ENCODE measurements around the gene PLCH2. TPM values are rescaled to one million over a fixed set of nuclear protein-coding genes. Genes with fewer than 3 reads are reported as not detected.
A peak's percentile ranks its signal among the peaks of the same experiment; 100 is the strongest.

PLCH2 gene
- total and polyA plus RNA-seq, 2 of the 13 experiments (the other 11 are each of a cell fraction or from before 2014, with no cell fraction given), result 0.15 to 0.67 TPM

DNA sequence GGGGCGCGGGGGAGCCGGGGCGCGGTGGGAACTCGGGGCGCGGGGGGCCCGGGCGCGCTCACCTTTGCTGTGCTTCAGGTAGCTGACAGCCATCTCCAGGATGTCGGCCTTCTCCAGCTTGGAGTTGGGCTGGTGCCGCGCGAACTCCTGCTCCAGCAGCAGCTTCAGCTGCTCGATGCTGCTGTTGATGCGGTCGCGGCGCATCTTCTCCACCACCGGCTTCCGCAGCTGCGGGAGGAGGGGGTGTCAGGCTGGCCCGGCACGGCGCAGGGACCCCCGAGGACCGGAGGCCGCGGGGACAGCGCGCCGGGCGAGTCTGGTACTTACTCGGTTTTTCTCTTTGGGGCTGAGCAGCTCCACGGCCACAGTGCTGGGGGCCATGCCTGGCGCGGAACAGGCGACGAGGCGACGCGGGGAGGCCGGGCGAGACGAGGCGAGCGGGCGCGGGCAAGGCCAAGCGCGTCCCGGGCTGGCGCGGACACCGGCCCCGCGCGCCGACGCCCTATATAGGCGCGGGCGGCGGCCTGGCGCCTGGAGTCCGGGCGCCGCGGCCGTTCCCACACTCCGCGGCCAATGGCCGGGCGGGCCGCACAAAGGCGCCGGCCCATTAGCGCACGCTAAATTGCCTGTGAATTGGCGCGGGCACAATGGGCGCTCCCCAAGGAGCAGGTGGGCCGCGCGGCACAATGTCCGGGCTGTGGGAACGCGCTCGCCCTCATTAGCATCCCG, 53.9 kb downstream of the PLCH2 start, which contains the start of gene HES5:
Gene HES5 (minus strand): TSS at position 480 of the 729 bp plus-strand sequence. CDS start 99 bp downstream, at position 381.
- 0% methylated on average over 2 of the region's 91 CpGs for WGBS (ENCODE audit: low lambda C conversion rate)
- CTCF ChIA-PET (ENCODE audit: low intra/inter-chr PET ratio, low total read pairs), result interaction anchor here (1.9 kb wide), 1 partner anchor 18 kb away, joined by 9 read pairs; no protein-coding TSS in a partner anchor
- no peak within 1 kb of the TSS for H3K27ac ChIP-seq (ENCODE audit: extremely low read length, insufficient read depth, low read length)
- peaks cover 20 to 74% of the 10 kb centered on the region in 2 experiments for H3K27me3 ChIP-seq (ENCODE audit: control insufficient read depth in 1 of 2, insufficient read depth in 2 of 2, low read length in 2 of 2)
- BruUV-seq (replicated peaks), result no TSS peak
- in situ Hi-C loops (cut with HindIII; ENCODE audit: extremely low pct_ligation_motif_present, low pct_unique_long_range_greater_than_20kb), result no loop called here
- no peaks in the 10 kb centered on the region for H3K9me3 ChIP-seq (ENCODE audit: low read length)
- peak within 1 kb of the TSS; percentile 37 to 65 (median 46); a peak in 4 of 6 replicates for H3K4me3 ChIP-seq (replicated peaks in 1 of 3; ENCODE audit: insufficient read depth in 1 of 3, low read depth in 2 of 3, low read length in 3 of 3)
- H2AFZ ChIP-seq (ENCODE audit: low read length), result no peak within 1 kb of the TSS
- peaks cover 37% of the 10 kb centered on the region for H3K4me1 ChIP-seq (ENCODE audit: insufficient read depth, low read length)
- H3K9ac ChIP-seq (ENCODE audit: insufficient read depth, low read depth, low read length), result no peak within 1 kb of the TSS
- no peaks in the 10 kb centered on the region for H3K36me3 ChIP-seq (replicated peaks in 1 of 2; ENCODE audit: control insufficient read depth in 1 of 2, insufficient read depth in 2 of 2, low read length in 2 of 2)
- ATAC-seq (no peak), DNase-seq (ENCODE audit: low spot score) (no peak), FAIRE-seq (no peak)
- intact Hi-C loops (cut with micrococcal nuclease; ENCODE audit: unreplicated experiment), result no loop called here
- POLR2A ChIA-PET, result interaction anchor here (1.1 to 1.4 kb wide), 3 partner anchors 14 to 117 kb away, joined by 3 to 4 read pairs (median 3); no protein-coding TSS in a partner anchor
- H3K79me2 ChIP-seq (ENCODE audit: insufficient read depth, low read length), result peaks cover 10% of the 10 kb centered on the region
- H3K4me2 ChIP-seq (ENCODE audit: low read depth, low read length), result peak within 1 kb of the TSS; percentile 87
- peaks cover 10% of the 10 kb centered on the region; the same call in 1 of the 2 replicates for H4K20me1 ChIP-seq (ENCODE audit: insufficient read depth, low read length)
- TF ChIP-seq, protein P1, sequence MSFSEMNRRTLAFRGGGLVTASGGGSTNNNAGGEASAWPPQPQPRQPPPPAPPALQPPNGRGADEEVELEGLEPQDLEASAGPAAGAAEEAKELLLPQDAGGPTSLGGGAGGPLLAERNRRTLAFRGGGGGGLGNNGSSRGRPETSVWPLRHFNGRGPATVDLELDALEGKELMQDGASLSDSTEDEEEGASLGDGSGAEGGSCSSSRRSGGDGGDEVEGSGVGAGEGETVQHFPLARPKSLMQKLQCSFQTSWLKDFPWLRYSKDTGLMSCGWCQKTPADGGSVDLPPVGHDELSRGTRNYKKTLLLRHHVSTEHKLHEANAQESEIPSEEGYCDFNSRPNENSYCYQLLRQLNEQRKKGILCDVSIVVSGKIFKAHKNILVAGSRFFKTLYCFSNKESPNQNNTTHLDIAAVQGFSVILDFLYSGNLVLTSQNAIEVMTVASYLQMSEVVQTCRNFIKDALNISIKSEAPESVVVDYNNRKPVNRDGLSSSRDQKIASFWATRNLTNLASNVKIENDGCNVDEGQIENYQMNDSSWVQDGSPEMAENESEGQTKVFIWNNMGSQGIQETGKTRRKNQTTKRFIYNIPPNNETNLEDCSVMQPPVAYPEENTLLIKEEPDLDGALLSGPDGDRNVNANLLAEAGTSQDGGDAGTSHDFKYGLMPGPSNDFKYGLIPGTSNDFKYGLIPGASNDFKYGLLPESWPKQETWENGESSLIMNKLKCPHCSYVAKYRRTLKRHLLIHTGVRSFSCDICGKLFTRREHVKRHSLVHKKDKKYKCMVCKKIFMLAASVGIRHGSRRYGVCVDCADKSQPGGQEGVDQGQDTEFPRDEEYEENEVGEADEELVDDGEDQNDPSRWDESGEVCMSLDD (CRISPR knock-in tag; IDR thresholded peaks at IDR 0.05; ENCODE audit: borderline replicate concordance), result no peak
- TF ChIP-seq NR3C1 (CRISPR knock-in tag; IDR thresholded peaks at IDR 0.05) (no peak), ZIK1 (CRISPR knock-in tag; IDR thresholded peaks at IDR 0.05; ENCODE audit: borderline replicate concordance, low read depth) (no peak), ZNF24 (IDR thresholded peaks at IDR 0.05) (no peak), NFIB (CRISPR knock-in tag; IDR thresholded peaks at IDR 0.05; ENCODE audit: borderline replicate concordance) (no peak), EZH2 (conservative IDR thresholded peaks at IDR 0.05; ENCODE audit: low read depth, low read length) (peak; percentile 67), KAT8 (CRISPR knock-in tag; IDR thresholded peaks at IDR 0.05) (no peak)
- TF ChIP-seq, protein P2, sequence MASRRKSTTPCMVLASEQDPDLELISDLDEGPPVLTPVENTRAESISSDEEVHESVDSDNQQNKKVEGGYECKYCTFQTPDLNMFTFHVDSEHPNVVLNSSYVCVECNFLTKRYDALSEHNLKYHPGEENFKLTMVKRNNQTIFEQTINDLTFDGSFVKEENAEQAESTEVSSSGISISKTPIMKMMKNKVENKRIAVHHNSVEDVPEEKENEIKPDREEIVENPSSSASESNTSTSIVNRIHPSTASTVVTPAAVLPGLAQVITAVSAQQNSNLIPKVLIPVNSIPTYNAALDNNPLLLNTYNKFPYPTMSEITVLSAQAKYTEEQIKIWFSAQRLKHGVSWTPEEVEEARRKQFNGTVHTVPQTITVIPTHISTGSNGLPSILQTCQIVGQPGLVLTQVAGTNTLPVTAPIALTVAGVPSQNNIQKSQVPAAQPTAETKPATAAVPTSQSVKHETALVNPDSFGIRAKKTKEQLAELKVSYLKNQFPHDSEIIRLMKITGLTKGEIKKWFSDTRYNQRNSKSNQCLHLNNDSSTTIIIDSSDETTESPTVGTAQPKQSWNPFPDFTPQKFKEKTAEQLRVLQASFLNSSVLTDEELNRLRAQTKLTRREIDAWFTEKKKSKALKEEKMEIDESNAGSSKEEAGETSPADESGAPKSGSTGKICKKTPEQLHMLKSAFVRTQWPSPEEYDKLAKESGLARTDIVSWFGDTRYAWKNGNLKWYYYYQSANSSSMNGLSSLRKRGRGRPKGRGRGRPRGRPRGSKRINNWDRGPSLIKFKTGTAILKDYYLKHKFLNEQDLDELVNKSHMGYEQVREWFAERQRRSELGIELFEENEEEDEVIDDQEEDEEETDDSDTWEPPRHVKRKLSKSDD (CRISPR knock-in tag; IDR thresholded peaks at IDR 0.05; ENCODE audit: low read depth), result no peak
- TF ChIP-seq, protein P3, sequence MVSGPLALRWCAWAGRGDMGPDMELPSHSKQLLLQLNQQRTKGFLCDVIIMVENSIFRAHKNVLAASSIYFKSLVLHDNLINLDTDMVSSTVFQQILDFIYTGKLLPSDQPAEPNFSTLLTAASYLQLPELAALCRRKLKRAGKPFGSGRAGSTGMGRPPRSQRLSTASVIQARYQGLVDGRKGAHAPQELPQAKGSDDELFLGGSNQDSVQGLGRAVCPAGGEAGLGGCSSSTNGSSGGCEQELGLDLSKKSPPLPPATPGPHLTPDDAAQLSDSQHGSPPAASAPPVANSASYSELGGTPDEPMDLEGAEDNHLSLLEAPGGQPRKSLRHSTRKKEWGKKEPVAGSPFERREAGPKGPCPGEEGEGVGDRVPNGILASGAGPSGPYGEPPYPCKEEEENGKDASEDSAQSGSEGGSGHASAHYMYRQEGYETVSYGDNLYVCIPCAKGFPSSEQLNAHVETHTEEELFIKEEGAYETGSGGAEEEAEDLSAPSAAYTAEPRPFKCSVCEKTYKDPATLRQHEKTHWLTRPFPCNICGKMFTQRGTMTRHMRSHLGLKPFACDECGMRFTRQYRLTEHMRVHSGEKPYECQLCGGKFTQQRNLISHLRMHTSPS (CRISPR knock-in tag; IDR thresholded peaks at IDR 0.05; ENCODE audit: low read depth), result no peak
- TF ChIP-seq, protein P4, sequence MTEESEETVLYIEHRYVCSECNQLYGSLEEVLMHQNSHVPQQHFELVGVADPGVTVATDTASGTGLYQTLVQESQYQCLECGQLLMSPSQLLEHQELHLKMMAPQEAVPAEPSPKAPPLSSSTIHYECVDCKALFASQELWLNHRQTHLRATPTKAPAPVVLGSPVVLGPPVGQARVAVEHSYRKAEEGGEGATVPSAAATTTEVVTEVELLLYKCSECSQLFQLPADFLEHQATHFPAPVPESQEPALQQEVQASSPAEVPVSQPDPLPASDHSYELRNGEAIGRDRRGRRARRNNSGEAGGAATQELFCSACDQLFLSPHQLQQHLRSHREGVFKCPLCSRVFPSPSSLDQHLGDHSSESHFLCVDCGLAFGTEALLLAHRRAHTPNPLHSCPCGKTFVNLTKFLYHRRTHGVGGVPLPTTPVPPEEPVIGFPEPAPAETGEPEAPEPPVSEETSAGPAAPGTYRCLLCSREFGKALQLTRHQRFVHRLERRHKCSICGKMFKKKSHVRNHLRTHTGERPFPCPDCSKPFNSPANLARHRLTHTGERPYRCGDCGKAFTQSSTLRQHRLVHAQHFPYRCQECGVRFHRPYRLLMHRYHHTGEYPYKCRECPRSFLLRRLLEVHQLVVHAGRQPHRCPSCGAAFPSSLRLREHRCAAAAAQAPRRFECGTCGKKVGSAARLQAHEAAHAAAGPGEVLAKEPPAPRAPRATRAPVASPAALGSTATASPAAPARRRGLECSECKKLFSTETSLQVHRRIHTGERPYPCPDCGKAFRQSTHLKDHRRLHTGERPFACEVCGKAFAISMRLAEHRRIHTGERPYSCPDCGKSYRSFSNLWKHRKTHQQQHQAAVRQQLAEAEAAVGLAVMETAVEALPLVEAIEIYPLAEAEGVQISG (CRISPR knock-in tag; IDR thresholded peaks at IDR 0.05), result 0 out of 2 replicates have a peak, but pooled peaks have one; percentile 4
- TF ChIP-seq, protein P5, sequence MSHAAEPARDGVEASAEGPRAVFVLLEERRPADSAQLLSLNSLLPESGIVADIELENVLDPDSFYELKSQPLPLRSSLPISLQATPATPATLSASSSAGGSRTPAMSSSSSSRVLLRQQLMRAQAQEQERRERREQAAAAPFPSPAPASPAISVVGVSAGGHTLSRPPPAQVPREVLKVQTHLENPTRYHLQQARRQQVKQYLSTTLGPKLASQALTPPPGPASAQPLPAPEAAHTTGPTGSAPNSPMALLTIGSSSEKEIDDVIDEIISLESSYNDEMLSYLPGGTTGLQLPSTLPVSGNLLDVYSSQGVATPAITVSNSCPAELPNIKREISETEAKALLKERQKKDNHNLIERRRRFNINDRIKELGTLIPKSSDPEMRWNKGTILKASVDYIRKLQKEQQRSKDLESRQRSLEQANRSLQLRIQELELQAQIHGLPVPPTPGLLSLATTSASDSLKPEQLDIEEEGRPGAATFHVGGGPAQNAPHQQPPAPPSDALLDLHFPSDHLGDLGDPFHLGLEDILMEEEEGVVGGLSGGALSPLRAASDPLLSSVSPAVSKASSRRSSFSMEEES (CRISPR knock-in tag; IDR thresholded peaks at IDR 0.05), result no peak

Measured in HepG2 (cell line).